Dermis blood vessel endothelial cell (primary cell): ENCODE measurements around the gene ATP4B. TPM values are rescaled to one million over a fixed set of nuclear protein-coding genes. Genes with fewer than 3 reads are reported as not detected.

Experiments
- DNase-seq: peaks from one replicate; pipeline ENCODE4 v3.0.0; 2010
- total RNA-seq: library from RNA; depleted of rRNA; stranded (reverse); fragments of >200 nt; gene quantifications from 2 replicates; pipeline ENCODE4 v1.2.3, GENCODE V29; 2014

ATP4B gene
- total RNA-seq, 1 donor from 2014 or later: not detected

- DNase-seq: no peak
Measured at GRCh38 chr13:113656003-113656588, 1.9 kb downstream of the ATP4B start.

GRCh38 chr13:113655346-113656002, 2.5 kb downstream of the ATP4B start:
- no peak for DNase-seq

DNA sequence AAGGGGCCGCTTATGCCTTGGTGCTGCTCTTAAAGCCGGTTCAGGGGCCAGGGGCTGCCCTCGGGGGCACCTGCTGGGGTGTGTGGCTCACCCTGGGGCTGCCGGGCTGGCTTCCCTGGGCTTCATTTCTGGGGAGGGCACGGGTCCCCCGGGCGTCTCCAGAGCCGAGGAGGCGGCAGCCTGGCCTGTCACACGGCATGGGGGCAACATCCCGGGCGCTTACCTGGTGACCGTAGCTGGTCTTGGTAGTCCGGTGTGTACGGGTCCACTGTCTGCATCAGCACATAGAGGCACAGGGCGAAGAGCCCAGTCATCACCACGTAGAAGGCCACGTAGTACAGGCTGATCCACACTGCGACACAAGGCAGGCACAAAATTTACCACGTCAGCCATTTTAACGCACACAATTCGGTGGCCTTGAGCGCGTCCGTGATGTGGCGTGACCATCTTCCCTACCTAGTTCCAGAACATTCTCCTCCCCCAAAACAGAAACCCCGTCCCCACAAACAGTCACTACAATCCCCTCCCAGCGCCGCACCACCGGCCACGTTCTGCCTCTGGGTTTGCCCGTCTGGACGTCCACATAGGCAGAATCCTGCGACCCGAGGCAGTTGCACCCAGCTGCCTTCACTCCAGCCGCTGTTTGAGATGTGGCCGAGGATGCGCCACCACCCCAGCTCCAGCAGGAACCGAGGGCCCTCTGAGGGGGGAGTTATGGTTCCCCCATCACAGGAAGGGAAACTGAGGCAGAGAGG, 3.2 kb downstream of the ATP4B start:
- no peak for DNase-seq

- peak; percentile 69 for DNase-seq
Measured at GRCh38 chr13:113654175-113654560, 3.8 kb downstream of the ATP4B start.

- peak; percentile 52 for DNase-seq
Measured at GRCh38 chr13:113653264-113654174, 4.5 kb downstream of the ATP4B start.

DNA sequence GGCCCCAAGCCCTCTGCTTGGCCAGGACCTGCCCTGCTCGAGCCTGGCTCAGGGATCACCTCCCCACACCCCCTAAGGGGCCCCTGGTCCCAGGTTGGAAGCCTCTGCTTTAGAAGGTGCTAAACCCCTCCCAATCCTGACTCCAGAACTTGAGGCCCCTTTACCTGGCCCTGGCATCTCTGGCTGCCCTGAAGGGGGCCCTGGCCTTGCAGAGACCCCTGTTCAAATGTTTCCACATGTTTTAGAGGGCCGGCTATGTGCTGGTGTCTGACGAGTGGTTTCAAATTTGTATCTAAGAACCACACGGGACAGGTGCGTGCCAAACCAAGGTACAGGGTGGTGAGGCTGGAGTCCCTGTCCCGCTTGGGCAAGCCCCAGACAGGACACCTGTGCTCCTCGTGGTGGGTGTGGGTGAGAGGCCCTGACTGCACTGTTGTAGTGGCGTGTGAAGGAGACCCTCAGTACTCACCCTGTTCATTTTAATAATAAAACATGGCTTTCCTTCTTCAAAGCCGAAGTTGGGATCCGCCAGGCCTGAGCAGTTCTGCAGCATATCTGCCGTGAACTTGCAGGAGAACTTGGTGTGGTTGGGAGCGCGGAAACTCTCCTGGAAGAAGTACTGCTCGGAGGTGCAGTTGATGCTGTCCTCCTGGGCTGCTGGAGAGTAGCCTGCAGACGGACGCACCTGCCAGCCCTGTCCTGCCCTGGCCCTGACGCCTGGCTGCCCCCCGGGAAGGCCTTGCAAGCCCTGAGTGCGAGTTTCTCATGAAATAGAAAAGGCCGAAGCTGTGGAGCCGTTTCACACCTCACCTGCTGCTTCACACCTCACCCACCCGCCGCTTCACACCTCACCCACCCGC, 5.4 kb downstream of the ATP4B start:
- no peak for DNase-seq

GRCh38 chr13:113651511-113652403, 6.2 kb downstream of the ATP4B start:
- DNase-seq: no peak

DNA sequence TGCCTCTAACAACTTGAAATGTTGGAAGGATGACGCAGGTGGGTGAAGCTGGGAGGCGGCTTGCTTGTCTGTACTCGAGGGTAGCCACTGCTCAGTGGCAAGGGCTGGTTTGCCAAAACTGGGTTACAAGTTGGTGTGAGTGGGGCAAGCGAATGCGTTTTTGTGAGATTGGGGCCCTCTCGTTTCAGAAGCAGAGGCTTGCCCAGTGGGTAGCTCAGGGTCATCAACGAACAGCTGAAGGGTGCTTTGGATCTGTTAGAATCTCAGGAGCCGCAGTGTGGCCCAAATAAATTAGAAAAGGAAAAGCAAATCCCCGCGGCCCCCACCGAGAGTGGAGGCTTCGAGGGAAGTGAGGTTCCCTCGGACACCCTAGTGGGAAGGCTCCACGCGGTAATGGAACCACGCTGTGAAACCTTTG, 7.3 kb downstream of the ATP4B start:
- no peak for DNase-seq

DNA sequence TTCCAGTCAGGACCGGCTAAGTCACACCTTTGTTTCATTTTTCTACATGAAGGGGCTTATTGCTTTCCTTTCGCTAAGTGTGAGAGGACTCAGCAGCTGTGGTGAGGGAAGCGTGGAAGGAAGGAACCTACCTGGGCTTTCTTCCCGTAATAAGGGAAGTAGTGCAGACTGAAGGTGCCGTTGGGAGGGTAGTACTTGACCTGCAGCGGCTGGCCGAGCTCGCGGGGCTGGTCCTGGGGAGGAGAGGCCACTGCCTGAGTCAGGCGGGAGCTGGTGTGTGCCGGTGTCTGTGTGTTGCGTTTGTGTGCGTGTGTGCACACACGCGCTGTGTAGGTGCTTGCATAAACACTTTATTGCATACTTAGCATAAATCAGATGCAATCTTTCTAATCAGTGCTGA, 7.7 kb downstream of the ATP4B start:
- DNase-seq: no peak

- no peak for DNase-seq
Measured at GRCh38 chr13:113649212-113649611, 8.8 kb downstream of the ATP4B start.

GRCh38 chr13:113648216-113648610, 9.8 kb downstream of the ATP4B start:
- DNase-seq: no peak

- peak; percentile 63 for DNase-seq
Measured at GRCh38 chr13:113647351-113648215, 10.4 kb downstream of the ATP4B start.

DNA sequence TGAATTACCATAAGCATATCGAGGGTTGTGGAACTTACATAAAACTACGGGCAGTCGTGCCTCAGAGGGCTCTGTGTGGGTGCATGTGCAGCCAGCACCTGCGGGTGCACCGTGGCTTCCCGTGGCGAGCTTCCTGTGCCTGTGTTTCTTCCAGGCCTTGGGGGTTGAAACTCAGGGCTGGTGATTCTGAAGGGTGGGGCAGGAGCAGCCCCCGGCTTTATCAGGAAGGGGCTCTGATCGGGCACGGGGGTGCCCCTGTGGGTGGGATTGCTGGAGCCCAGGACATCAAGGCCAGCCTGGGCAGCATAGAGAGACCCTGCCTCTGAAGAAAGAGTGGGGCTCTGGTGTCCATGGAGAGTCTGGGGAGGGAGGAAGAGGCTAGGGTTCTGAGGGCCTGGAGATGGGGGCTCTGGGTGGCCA, 11.1 kb downstream of the ATP4B start:
- DNase-seq: no peak

GRCh38 chr13:113646376-113646775, 11.6 kb downstream of the ATP4B start:
- peak; percentile 29 for DNase-seq

DNA sequence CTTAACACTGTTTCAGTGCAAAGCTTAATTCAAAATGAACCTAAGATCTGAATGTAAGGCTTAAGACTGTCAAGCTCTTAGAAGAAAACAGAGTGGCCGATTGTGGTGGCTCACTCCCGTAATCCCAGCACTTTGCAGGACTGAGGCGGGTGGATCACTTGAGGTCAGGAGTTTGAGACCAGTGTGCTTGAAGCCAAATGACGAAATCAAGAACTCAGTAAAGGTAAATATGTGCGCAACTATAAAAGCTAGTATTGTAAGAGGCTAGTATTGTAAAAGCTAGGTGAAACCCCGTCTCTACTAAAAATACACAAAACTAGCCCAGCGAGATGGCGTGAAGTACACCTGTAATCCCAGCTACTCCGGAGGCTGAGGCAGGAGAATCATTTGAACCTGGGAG, 12.7 kb downstream of the ATP4B start:
- no peak for DNase-seq

DNA sequence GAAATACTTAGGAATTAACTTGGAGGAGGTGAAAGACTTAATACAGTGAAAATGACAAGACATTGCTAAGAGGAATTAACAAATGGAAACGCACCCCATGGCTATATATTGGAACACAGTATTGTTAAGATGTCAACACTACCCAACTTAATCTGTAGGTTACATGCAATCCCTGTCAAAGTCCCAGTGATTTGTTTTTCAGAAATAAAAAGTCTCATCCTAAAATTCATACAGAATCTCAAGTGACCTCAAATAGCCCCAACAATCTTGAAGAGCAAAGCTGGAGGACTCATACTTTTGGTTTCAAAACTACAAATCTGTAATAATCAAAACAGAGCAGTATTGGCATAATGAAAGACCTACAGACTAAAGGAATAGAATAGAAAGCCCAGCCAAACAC, 13.2 kb downstream of the ATP4B start:
- DNase-seq: no peak

- no peak for DNase-seq
Measured at GRCh38 chr13:113643593-113643992, 14.4 kb downstream of the ATP4B start.

DNA sequence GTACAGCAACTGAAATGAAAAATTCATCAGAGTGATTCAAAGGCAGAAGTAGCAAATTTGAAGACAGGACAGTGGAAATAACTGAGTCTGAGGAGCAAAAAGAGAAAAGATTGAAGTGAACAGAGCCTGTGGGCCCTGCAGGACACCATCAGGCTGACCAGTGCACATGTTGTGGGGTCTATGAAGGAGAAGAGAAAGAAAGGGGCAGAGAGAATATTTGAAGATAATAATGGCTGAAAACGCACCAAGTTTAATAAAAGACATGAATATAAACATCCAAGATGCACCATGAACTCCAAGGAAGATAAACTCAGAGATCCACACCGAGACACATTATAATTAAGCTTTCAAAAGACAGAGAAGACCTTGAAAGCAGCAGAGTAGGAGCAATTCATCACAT, 15.4 kb downstream of the ATP4B start:
- DNase-seq: no peak

DNA sequence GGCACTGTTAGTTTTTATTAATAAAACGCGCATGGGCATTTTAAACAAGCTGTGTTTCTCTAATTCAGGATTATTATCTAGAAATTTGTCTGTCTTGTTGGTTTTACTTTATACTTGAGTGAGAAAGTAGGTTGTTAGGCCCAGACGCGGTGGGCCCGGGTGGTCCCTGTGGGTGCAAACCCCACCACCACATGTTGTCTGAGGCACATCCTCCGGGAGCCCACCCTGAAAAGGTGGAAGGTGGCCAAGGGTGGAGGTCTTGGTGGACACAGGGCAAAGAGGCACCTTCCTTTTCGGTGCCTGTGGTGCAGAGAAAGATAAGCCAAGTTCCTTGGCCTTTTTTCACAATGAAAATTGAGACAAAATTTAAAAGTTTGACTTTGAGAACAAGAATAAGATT, 16.6 kb downstream of the ATP4B start:
- DNase-seq: no peak
